K562 (cell line): ENCODE measurements around the gene CCT5. TPM values are rescaled to one million over a fixed set of nuclear protein-coding genes. Genes with fewer than 3 reads are reported as not detected.

Experiments used
- ARID2 ChIP-seq: fragments of 450-650 bp; IDR thresholded peaks from 2 replicates; pipeline ENCODE4 v1.6.1; 2017; ENCODE audit warnings: antibody characterized with exemption, mild to moderate bottlenecking
- BCL6 ChIP-seq: fragments of 250-450 bp; sonication (Bioruptor Pico); IDR thresholded peaks from 2 replicates; pipeline ENCODE4 v1.4.0; 2020
- CREB3L1 ChIP-seq: fragments of 450-650 bp; IDR thresholded peaks from 2 replicates; pipeline ENCODE4 v1.6.1; 2014; ENCODE audit warnings: low read depth, mild to moderate bottlenecking, moderate library complexity, borderline replicate concordance
- HLTF ChIP-seq: fragments of 450-650 bp; IDR thresholded peaks from 2 replicates; pipeline ENCODE4 v1.6.1; 2016
- HNRNPK ChIP-seq: fragments of 200-400 bp; formaldehyde crosslinking; IDR thresholded peaks from one replicate; pipeline ENCODE4 v1.6.1; 2018; ENCODE audit warnings: mild to moderate bottlenecking, low read depth, low read length; ENCODE audit not compliant: poor library complexity, severe bottlenecking
- HSF4 ChIP-seq: fragments of 250-450 bp; sonication (Bioruptor Pico); IDR thresholded peaks from 2 replicates; pipeline ENCODE4 v2.1.2; 2022; ENCODE audit warnings: mild to moderate bottlenecking, moderate library complexity, borderline replicate concordance
- MCM7 ChIP-seq, 2 experiments: fragments of 450-650 bp; IDR thresholded peaks; 2 replicates each; pipeline ENCODE4 v1.6.1; 2016 to 2018
- MECOM ChIP-seq: fragments of 250-450 bp; sonication (Bioruptor Pico); IDR thresholded peaks from 2 replicates; pipeline ENCODE4 v1.8.0; 2022; ENCODE audit warnings: inconsistent platforms
- NFIX ChIP-seq: fragments of 250-450 bp; sonication (Bioruptor Pico); IDR thresholded peaks from 2 replicates; pipeline ENCODE4 v1.4.0; 2020; ENCODE audit warnings: low read depth, mild to moderate bottlenecking, moderate library complexity
- PHTF2 ChIP-seq: fragments of 250-450 bp; sonication (Bioruptor Pico); IDR thresholded peaks from 2 replicates; pipeline ENCODE4 v1.5.0; 2021; ENCODE audit warnings: mild to moderate bottlenecking
- RUNX1 ChIP-seq: sonication (generic); IDR thresholded peaks from 2 replicates; pipeline ENCODE4 v1.6.1; 2016; ENCODE audit warnings: antibody characterized with exemption, low read depth
- SMARCC2 ChIP-seq: fragments of 450-650 bp; IDR thresholded peaks from 2 replicates; pipeline ENCODE4 v1.6.1; 2017; ENCODE audit warnings: antibody characterized with exemption, moderate library complexity, mild to moderate bottlenecking, low read depth
- SRSF9 ChIP-seq: fragments of 200-400 bp; formaldehyde crosslinking; IDR thresholded peaks from 2 replicates; pipeline ENCODE4 v1.6.1; 2017; ENCODE audit warnings: low read depth, low read length, borderline replicate concordance
- UBTF ChIP-seq, 2 experiments: IDR thresholded peaks; 2 replicates each; pipeline ENCODE4 v1.6.1; 2012; ENCODE audit warnings: improper control_type of control experiment in 2 of 2, low read depth in 2 of 2, low read length in 2 of 2, borderline replicate concordance in 1 of 2
- ZBTB43 ChIP-seq: sonication (generic); formaldehyde crosslinking; IDR thresholded peaks from 2 replicates; pipeline ENCODE4 v1.8.0; 2023; ENCODE audit warnings: mild to moderate bottlenecking, missing genetic modification reagents
- ZFP91 ChIP-seq: sonication (generic); formaldehyde crosslinking; IDR thresholded peaks from 2 replicates; pipeline ENCODE4 v1.8.0; 2022; ENCODE audit warnings: mild to moderate bottlenecking, missing genetic modification reagents
- ZNF140 ChIP-seq: fragments of 250-450 bp; sonication (Bioruptor Pico); IDR thresholded peaks from 2 replicates; pipeline ENCODE4 v1.8.0; 2021; ENCODE audit warnings: moderate library complexity, mild to moderate bottlenecking, inconsistent platforms
- ZNF277 ChIP-seq: fragments of 250-450 bp; sonication (Bioruptor Pico); IDR thresholded peaks from 2 replicates; pipeline ENCODE4 v1.8.0; 2022; ENCODE audit warnings: inconsistent platforms, mild to moderate bottlenecking, moderate library complexity, borderline replicate concordance
- ZNF324 ChIP-seq: fragments of 250-450 bp; sonication (Bioruptor Pico); IDR thresholded peaks from 2 replicates; pipeline ENCODE4 v1.4.0; 2020; ENCODE audit warnings: mild to moderate bottlenecking
- polyA plus RNA-seq, 8 experiments: library from polyadenylated mRNA; depleted of rRNA in 4 of 8; stranded (reverse) in 5 of 8; unstranded in 3 of 8; fragments of >200 nt; fragmentation: Nextera tagmentation in 2 of 8; fragmentation: Illumina TruSeq in 1 of 8; extraction: Ambion mirVana in 2 of 8; extraction: Trizol in 1 of 8; gene quantifications; 2 replicates each; pipeline versions ENCODE4 v1.2.1 to v1.2.3, GENCODE V29; 2011 to 2014; ENCODE audit warnings: inconsistent platforms in 1 of 8, missing spikeins in 1 of 8
- total RNA-seq, 7 experiments: library from RNA; depleted of rRNA in 6 of 7; stranded (reverse); fragments of >200 nt in 6 of 7; fragmentation: Illumina TruSeq in 2 of 7; extraction: Trizol in 2 of 7; gene quantifications; 2 replicates each; pipeline versions ENCODE4 v1.2.1 to v1.2.3, GENCODE V29; 2011 to 2021; ENCODE audit warnings: low replicate concordance in 1 of 7

Gene CCT5
- total and polyA plus RNA-seq, 9 of the 15 experiments (the other 6 are each of a cell fraction or from before 2014, with no cell fraction given): 782 to 1,606 (median 1,153) TPM

- TF ChIP-seq ARID2: no peak
- no peak for TF ChIP-seq PHTF2 (CRISPR knock-in tag)
- 0 out of 2 replicates have a peak, but pooled peaks have one; percentile 35 for TF ChIP-seq MECOM (CRISPR knock-in tag)
- TF ChIP-seq SRSF9: no peak
- no peak for TF ChIP-seq ZFP91 (CRISPR knock-in tag)
- TF ChIP-seq SMARCC2: no peak
- no peak for TF ChIP-seq ZNF140
- no peak for TF ChIP-seq UBTF (IDR thresholded peaks at IDR 0.05; ENCODE audit: borderline replicate concordance in 1 of 2, low read depth in 2 of 2, low read length in 2 of 2)
- TF ChIP-seq HSF4: no peak
- TF ChIP-seq BCL6 (CRISPR knock-in tag): no peak
- TF ChIP-seq MCM7 (IDR thresholded peaks at IDR 0.05): no peak
- TF ChIP-seq HLTF: no peak
- TF ChIP-seq RUNX1: 0 out of 2 replicates have a peak, but pooled peaks have one; percentile 16
- no peak for TF ChIP-seq NFIX (CRISPR knock-in tag)
- TF ChIP-seq CREB3L1: no peak
- no peak for TF ChIP-seq ZBTB43 (CRISPR knock-in tag)
- TF ChIP-seq HNRNPK: no peak
- TF ChIP-seq ZNF277 (CRISPR knock-in tag): no peak
- TF ChIP-seq ZNF324 (CRISPR knock-in tag): no peak
Observed at GRCh38 chr5:10301842-10302610, 51.9 kb downstream of the CCT5 start (continued).
